Activated CD4-positive, alpha-beta T cell treated with anti-CD3 and anti-CD28 coated beads, Interleukin-10, Interleukin-2, amounts not matched to agents 100 ng/mL and 50 ng/mL, durations not matched to agents 16 hours and 8 hours (primary cell): ENCODE data around the gene TCEAL1.
A peak's percentile ranks its signal among the peaks of the same experiment; 100 is the strongest.
"Not testable (repeated sequence)": the region's sequence is repeated elsewhere in the genome, so short reads cannot be mapped to it uniquely, and the experiment has no call there.

Experiments
- DNase-seq: peaks from one replicate; pipeline ENCODE4 v3.0.0-alpha.2; 2020

TCEAL1 gene

GRCh38 chrX:103628386-103629317, at the start of gene TCEAL1:
Gene TCEAL1, plus strand, starts transcription at chrX:103628975. Its CDS starts 942 bp downstream, at chrX:103629917.
- peak; percentile 51 for DNase-seq

GRCh38 chrX:103584596-103584995, 44.2 kb upstream of the TCEAL1 start:
- no peak for DNase-seq

GRCh38 chrX:103585411-103586313, 43.1 kb upstream of the TCEAL1 start, which contains the start of gene TCEAL4:
Gene TCEAL4, plus strand, starts transcription at chrX:103585515. Its CDS starts 1,161 bp downstream, at chrX:103586676.
- DNase-seq: peak; percentile 38

- no peak for DNase-seq
These were observed 42.5 kb upstream of the TCEAL1 start for GRCh38 chrX:103586314-103586646.

- no peak for DNase-seq
These were observed 42.1 kb upstream of the TCEAL1 start for GRCh38 chrX:103586659-103587058.

- DNase-seq: not testable (repeated sequence)
These were observed 36.5 kb upstream of the TCEAL1 start for GRCh38 chrX:103592295-103592694.

- not testable (repeated sequence) for DNase-seq
These were observed 33.6 kb upstream of the TCEAL1 start for GRCh38 chrX:103595202-103595601.

- no peak for DNase-seq
These were observed 21.1 kb upstream of the TCEAL1 start, which contains the start of gene TCEAL3 for GRCh38 chrX:103607364-103608305. Gene TCEAL3, plus strand, starts transcription at chrX:103607963. Its CDS starts 1,102 bp downstream, at chrX:103609065.

GRCh38 chrX:103608306-103608963, 20.3 kb upstream of the TCEAL1 start:
- no peak for DNase-seq

GRCh38 chrX:103610282-103610681, 18.5 kb upstream of the TCEAL1 start:
- DNase-seq: no peak

- no peak for DNase-seq
These were observed 15.3 kb upstream of the TCEAL1 start for GRCh38 chrX:103613362-103613890.

GRCh38 chrX:103614999-103615398, 13.8 kb upstream of the TCEAL1 start:
- DNase-seq: no peak

GRCh38 chrX:103615781-103616371, 12.9 kb upstream of the TCEAL1 start:
- DNase-seq: no peak

GRCh38 chrX:103616676-103617186, 12.0 kb upstream of the TCEAL1 start:
- DNase-seq: no peak

GRCh38 chrX:103624111-103624510, 4.7 kb upstream of the TCEAL1 start:
- DNase-seq: no peak

GRCh38 chrX:103626855-103627254, 1.9 kb upstream of the TCEAL1 start:
- no peak for DNase-seq

GRCh38 chrX:103629318-103630170, 769 bp downstream of the TCEAL1 start:
- peak; percentile 18 for DNase-seq

GRCh38 chrX:103630171-103630511, 1.4 kb downstream of the TCEAL1 start:
- DNase-seq: no peak

GRCh38 chrX:103631145-103631544, 2.4 kb downstream of the TCEAL1 start:
- no peak for DNase-seq

- DNase-seq: no peak
These were observed 6.7 kb downstream of the TCEAL1 start for GRCh38 chrX:103635436-103635835.
